NB4 (cell line): ENCODE measurements around the gene ECE1.

ENCODE experiments used
- CTCF ChIP-seq: IDR thresholded peaks from one replicate; pipeline ENCODE4 v1.5.1; 2012; ENCODE audit warnings: low read depth, low read length
- MYC ChIP-seq: IDR thresholded peaks from 2 replicates; pipeline ENCODE4 v1.6.1; 2011; ENCODE audit warnings: low read depth, low read length

GRCh38 chr1:21313203-21313885 lies 23.1 kb upstream of the ECE1 start:
- TF ChIP-seq CTCF (no peak), MYC (no peak)
